ENCODE results near the gene NOL4L.

- TF ChIP-seq EP300 (IDR thresholded peaks at IDR 0.05) (no peak), POLR2AphosphoS5 (IDR thresholded peaks at IDR 0.05) (no peak)
Measured at GRCh38 chr20:32396646-32397160, 188.4 kb downstream of the NOL4L start.
